Smooth muscle cell (in vitro differentiated cells): ENCODE measurements around the gene TRAF5. TPM values are rescaled to one million over a fixed set of nuclear protein-coding genes. Genes with fewer than 3 reads are reported as not detected.

ENCODE experiments used
- DNase-seq: peaks from one replicate; lab custom pipeline; 2025; ENCODE audit not compliant: unreplicated experiment; lab: John Stamatoyannopoulos, UW
- H2AFZ ChIP-seq: fragments of 200-600 bp; sonication (generic); 2 replicates; pipeline ENCODE4 v1.6.0; 2016; ENCODE audit warnings: antibody characterized with exemption, low read depth, mild to moderate bottlenecking
- H3F3A ChIP-seq: fragments of 200-600 bp; sonication (generic); 2 replicates; pipeline ENCODE4 v1.6.0; 2017; ENCODE audit warnings: antibody characterized with exemption, low read depth
- H3K27ac ChIP-seq: fragments of 200-600 bp; sonication (generic); 2 replicates; pipeline ENCODE4 v1.5.1; 2016; ENCODE audit warnings: low read depth, mild to moderate bottlenecking
- H3K27me3 ChIP-seq: fragments of 200-600 bp; sonication (generic); 2 replicates; pipeline ENCODE4 v1.6.1; 2016; ENCODE audit warnings: low read depth, mild to moderate bottlenecking
- H3K36me3 ChIP-seq: fragments of 200-600 bp; sonication (generic); 2 replicates; pipeline ENCODE4 v1.5.1; 2016; ENCODE audit warnings: low read depth
- H3K4me1 ChIP-seq: fragments of 200-600 bp; sonication (generic); 2 replicates; pipeline ENCODE4 v1.5.1; 2016; ENCODE audit warnings: low read depth
- H3K4me2 ChIP-seq: fragments of 200-600 bp; sonication (generic); 2 replicates; pipeline ENCODE4 v1.6.0; 2016; ENCODE audit warnings: mild to moderate bottlenecking
- H3K4me3 ChIP-seq: fragments of 200-600 bp; sonication (generic); 2 replicates; pipeline ENCODE4 v1.5.1; 2016; ENCODE audit warnings: mild to moderate bottlenecking
- H3K79me2 ChIP-seq: fragments of 200-600 bp; sonication (generic); 2 replicates; pipeline ENCODE4 v1.6.0; 2016; ENCODE audit warnings: low read depth, mild to moderate bottlenecking
- H3K9ac ChIP-seq: fragments of 200-600 bp; sonication (generic); 2 replicates; pipeline ENCODE4 v1.6.0; 2016; ENCODE audit warnings: low read depth
- H3K9me3 ChIP-seq: fragments of 200-600 bp; sonication (generic); replicated peaks from 2 replicates; pipeline ENCODE4 v1.5.1; 2016; ENCODE audit warnings: low read depth
- H4K20me1 ChIP-seq: fragments of 200-600 bp; sonication (generic); 2 replicates; pipeline ENCODE4 v1.6.0; 2016; ENCODE audit warnings: low read depth
- CTCF ChIP-seq: fragments of 200-600 bp; sonication (generic); IDR thresholded peaks from 2 replicates; pipeline ENCODE4 v1.5.1; 2017; ENCODE audit warnings: borderline replicate concordance, mild to moderate bottlenecking, antibody characterized with exemption; ENCODE audit not compliant: insufficient read depth, poor library complexity, severe bottlenecking
- WGBS: methylation state at CpG from one replicate; pipeline ENCODE4 v1.1.7; 2016; ENCODE audit warnings: low lambda C conversion rate; 5-methylcytosine and 5-hydroxymethylcytosine counted together
- polyA plus RNA-seq: library from polyadenylated mRNA; unstranded; fragments of >200 nt; fragmentation: Nextera tagmentation; extraction: Ambion mirVana; gene quantifications from 2 replicates; pipeline ENCODE4 v1.2.1, GENCODE V29; 2016
- total RNA-seq: library from RNA; depleted of rRNA; stranded (reverse); fragments of >200 nt; gene quantifications from 2 replicates; pipeline ENCODE4 v1.2.3, GENCODE V29; 2014

The TRAF5 gene
- total and polyA plus RNA-seq, 2 experiments from 2014 or later = 6.1 to 15.0 TPM

GRCh38 chr1:211331011-211331709 is 4.5 kb downstream of the TRAF5 start:
- Histone ChIP-seq H3K4me1 (peaks cover 4% of the 10 kb centered on the region), H3K27me3 (no peaks in the 10 kb centered on the region), H3K9ac (no peak overlapping the region), H4K20me1 (peaks cover 83% of the 10 kb centered on the region), H2AFZ (no peak overlapping the region), H3K27ac (no peak overlapping the region), H3K4me2 (no peak overlapping the region), H3K79me2 (peaks cover 85% of the 10 kb centered on the region), H3F3A (no peaks in the 10 kb centered on the region), H3K36me3 (no peaks in the 10 kb centered on the region), H3K9me3 (no peaks in the 10 kb centered on the region), H3K4me3 (no peak overlapping the region)
- WGBS = 100% methylated on average over 3 of the region's 3 CpGs
- DNase-seq = no peak
- no peak for TF ChIP-seq CTCF

- H4K20me1 ChIP-seq = peaks cover 93% of the 10 kb centered on the region
- no peaks in the 10 kb centered on the region for H3K27me3 ChIP-seq
- no peak for TF ChIP-seq CTCF
- no peak overlapping the region for H3K4me2 ChIP-seq
- peaks cover 95% of the 10 kb centered on the region for H3K79me2 ChIP-seq
- 91% methylated on average over 3 of the region's 3 CpGs for WGBS
- H3F3A ChIP-seq = no peaks in the 10 kb centered on the region
- no peak overlapping the region for H3K4me3 ChIP-seq
- no peak for DNase-seq
- peaks cover 4% of the 10 kb centered on the region for H3K4me1 ChIP-seq
- H2AFZ ChIP-seq = no peak overlapping the region
- H3K9ac ChIP-seq = no peak overlapping the region
- no peak overlapping the region for H3K27ac ChIP-seq
- H3K9me3 ChIP-seq = no peaks in the 10 kb centered on the region
- no peaks in the 10 kb centered on the region for H3K36me3 ChIP-seq
These were observed 5.5 kb downstream of the TRAF5 start for GRCh38 chr1:211332036-211332616.

- peaks cover 4% of the 10 kb centered on the region for H3K4me1 ChIP-seq
- H3K4me3 ChIP-seq = no peak overlapping the region
- no peak for DNase-seq
- no peaks in the 10 kb centered on the region for H3F3A ChIP-seq
- no peak overlapping the region for H3K9ac ChIP-seq
- no peaks in the 10 kb centered on the region for H3K27me3 ChIP-seq
- H4K20me1 ChIP-seq = peaks cover 100% of the 10 kb centered on the region
- peaks cover 99% of the 10 kb centered on the region for H3K79me2 ChIP-seq
- H3K27ac ChIP-seq = no peak overlapping the region
- 94% methylated on average over 2 of the region's 2 CpGs for WGBS
- no peak for TF ChIP-seq CTCF
- H3K36me3 ChIP-seq = no peaks in the 10 kb centered on the region
- H3K4me2 ChIP-seq = no peak overlapping the region
- no peak overlapping the region for H2AFZ ChIP-seq
- H3K9me3 ChIP-seq = no peaks in the 10 kb centered on the region
These were observed 6.2 kb downstream of the TRAF5 start for GRCh38 chr1:211332830-211333229.
